Endometrial microvascular endothelial cells (primary cell): Measurements from ENCODE around the gene PLXNA1. TPM values are rescaled to one million over a fixed set of nuclear protein-coding genes. Genes with fewer than 3 reads are reported as not detected.

Experiments used
- in situ Hi-C: cut with HindIII; loops from 2 replicates; pipeline ENCODE4 v1.10.0; 2017; ENCODE audit warnings: low sequenced_read_pairs, low pct_unique_long_range_greater_than_20kb; ENCODE audit errors: inconsistent ontology term
- total RNA-seq: library from RNA; depleted of rRNA; stranded (reverse); fragments of >200 nt; gene quantifications from one replicate; pipeline ENCODE4 v1.2.3, GENCODE V29; 2015; ENCODE audit errors: inconsistent ontology term

PLXNA1 gene
- total RNA-seq, 1 donor from 2014 or later: 25.8 TPM

GRCh38 chr3:126963261-126964190 is 19.4 kb upstream of the PLXNA1 start:
- in situ Hi-C loops: no loop called here

GRCh38 chr3:126964261-126964660 is 18.7 kb upstream of the PLXNA1 start:
- in situ Hi-C loops: no loop called here

- in situ Hi-C loops: no loop called here
Measured at GRCh38 chr3:126964950-126965349, 18.0 kb upstream of the PLXNA1 start.

- in situ Hi-C loops: no loop called here
Measured at GRCh38 chr3:126965526-126966080, 17.3 kb upstream of the PLXNA1 start.

GRCh38 chr3:126967386-126967785 is 15.5 kb upstream of the PLXNA1 start:
- in situ Hi-C loops: no loop called here

- in situ Hi-C loops: no loop called here
Measured at GRCh38 chr3:126968391-126969390, 14.2 kb upstream of the PLXNA1 start.

GRCh38 chr3:126969586-126969985 is 13.3 kb upstream of the PLXNA1 start:
- in situ Hi-C loops: no loop called here

GRCh38 chr3:126970101-126970500 is 12.8 kb upstream of the PLXNA1 start:
- in situ Hi-C loops: no loop called here

GRCh38 chr3:126970921-126971320 is 12.0 kb upstream of the PLXNA1 start:
- in situ Hi-C loops: no loop called here

GRCh38 chr3:126971891-126972351 is 11.0 kb upstream of the PLXNA1 start:
- in situ Hi-C loops: no loop called here

- in situ Hi-C loops: no loop called here
Measured at GRCh38 chr3:126972866-126973265, 10.0 kb upstream of the PLXNA1 start.

- in situ Hi-C loops: no loop called here
Measured at GRCh38 chr3:126973814-126974213, 9.1 kb upstream of the PLXNA1 start.

GRCh38 chr3:126974756-126975155 is 8.2 kb upstream of the PLXNA1 start:
- in situ Hi-C loops: no loop called here

- in situ Hi-C loops: no loop called here
Measured at GRCh38 chr3:126976906-126977305, 6.0 kb upstream of the PLXNA1 start.

- in situ Hi-C loops: no loop called here
Measured at GRCh38 chr3:126977821-126978220, 5.1 kb upstream of the PLXNA1 start.

- in situ Hi-C loops: no loop called here
Measured at GRCh38 chr3:126978291-126978690, 4.6 kb upstream of the PLXNA1 start.

GRCh38 chr3:126979046-126979628 is 3.8 kb upstream of the PLXNA1 start:
- in situ Hi-C loops: no loop called here

GRCh38 chr3:126980266-126980811 is 2.6 kb upstream of the PLXNA1 start:
- in situ Hi-C loops: no loop called here

GRCh38 chr3:126982126-126982470 is 817 bp upstream of the PLXNA1 start:
- in situ Hi-C loops: no loop called here
